GM21360 (cell line): ENCODE data around the gene MRPL52.
"Not testable (repeated sequence)": the region's sequence is repeated elsewhere in the genome, so short reads cannot be mapped to it uniquely, and the experiment has no call there.

Experiments used
- ATAC-seq: cut with Tn5 transposase; IDR thresholded peaks from one replicate; pipeline ENCODE4 v1.9.1; 2021; ENCODE audit warnings: mild to moderate bottlenecking, moderate library complexity; ENCODE audit not compliant: unreplicated experiment

MRPL52 gene

DNA sequence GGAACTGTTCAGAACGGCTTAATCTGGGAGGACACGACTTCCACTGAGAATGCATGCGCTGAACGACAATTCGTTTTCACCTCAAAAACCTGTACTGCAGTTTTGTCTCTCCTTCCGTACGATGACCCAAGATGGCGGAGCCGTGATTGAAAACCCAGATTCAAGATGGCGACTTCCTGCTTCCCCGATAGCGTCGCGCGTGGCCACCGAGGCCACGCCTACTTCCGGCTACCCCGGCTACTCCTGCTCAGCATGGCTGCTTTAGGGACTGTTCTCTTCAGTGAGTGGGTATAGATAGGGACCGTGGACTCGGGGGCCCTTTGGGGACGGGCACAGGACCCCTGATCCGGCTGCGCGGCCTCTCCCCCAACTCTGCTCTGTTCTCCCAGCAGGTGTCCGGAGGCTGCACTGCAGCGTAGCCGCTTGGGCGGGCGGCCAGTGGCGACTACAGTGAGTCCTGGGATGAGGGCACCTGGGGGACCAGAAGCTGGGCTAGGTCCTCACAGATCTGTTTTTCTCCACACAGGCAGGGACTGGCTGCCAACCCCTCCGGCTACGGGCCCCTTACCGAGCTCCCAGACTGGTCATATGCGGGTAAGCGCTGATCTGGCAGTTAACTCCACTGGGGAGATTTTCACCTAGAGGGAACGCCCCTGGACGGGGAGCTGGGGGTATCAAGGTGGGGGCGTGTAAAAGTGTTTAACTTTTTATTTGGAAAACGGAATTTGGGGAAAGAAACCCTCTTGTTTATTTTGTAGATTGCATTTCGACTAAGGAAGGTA is at the start of gene MRPL52:
MRPL52 (plus strand) TSS at position 227 of the 782 bp plus-strand sequence; CDS start at position 253, 26 bp downstream.
- peak; percentile 88 for ATAC-seq

DNA sequence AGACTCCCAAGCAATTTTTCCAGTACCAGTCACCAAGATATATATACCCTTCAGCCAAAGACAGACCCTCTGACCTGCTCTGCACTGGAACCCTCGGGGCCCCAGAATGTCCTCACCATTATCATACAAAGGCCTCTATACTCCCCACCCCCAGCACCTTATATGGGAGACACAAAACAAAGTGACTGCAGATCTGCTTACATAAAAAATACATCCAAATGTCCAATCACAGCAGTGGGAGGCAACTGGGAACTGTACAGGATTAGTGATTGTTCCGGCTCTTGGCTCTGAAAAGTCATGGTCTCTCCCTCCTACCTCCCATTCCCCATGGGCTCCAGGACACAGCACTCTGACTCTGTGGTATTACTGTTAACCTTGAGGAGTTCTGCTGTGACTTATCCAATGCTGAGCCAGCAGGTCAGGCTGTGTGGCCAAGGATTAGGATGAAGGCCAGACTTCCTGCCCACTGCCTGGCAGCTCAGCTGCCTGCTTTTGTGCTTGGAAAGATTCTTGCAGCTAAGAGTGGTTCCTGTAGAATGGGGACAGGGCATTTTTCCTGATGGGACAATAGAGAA is 49.5 kb upstream of the MRPL52 start:
- ATAC-seq, result no peak

DNA sequence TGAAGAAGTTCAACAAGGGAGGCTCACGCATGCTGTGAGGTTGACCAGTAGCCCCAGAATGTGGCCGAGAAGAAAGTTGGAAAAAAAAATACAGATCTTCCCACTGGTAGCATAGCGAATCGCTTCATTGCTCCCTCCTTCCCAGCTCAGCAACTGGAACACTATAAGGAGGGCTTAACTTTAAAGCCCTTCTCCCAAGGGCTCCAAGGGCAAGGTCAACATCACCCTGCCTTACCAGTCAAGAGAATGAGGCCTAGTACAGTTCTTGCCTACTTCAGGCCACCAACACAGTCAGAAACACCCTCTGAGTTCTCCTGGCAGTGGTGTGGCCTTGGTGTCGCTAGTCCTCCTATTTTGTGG is 48.8 kb upstream of the MRPL52 start:
- ATAC-seq, result no peak

DNA sequence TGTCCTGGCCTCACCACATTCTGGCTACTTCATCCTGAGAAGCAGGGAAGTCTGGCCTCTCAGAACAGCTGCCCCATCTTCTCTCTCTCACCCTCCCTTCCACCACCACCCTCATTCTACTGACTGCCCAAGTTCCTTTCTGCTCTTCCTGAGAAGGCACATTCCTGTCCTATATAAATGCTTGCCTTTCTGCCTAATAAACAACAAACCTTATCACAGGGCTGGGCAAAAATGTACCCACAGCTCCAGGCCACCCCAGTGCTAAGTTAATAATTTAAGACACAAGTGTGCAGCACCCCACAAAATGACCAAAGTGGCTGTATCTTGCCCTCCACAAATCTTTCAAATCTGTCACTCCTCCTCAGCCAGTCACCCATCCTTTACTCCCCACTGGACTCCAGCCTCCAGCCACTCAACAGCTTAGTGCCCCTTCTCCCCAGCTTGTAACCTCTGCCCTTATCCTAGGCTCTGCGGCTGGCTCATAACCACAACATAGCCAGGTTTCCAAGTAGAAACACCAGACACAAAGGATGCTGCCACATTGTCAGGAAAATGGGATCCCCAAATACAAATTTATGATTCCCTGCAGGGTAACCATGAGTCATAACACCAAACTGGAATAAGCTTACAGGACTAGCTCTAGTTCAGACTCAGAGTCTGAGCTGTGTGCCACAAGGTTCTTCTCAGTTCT is 48.2 kb upstream of the MRPL52 start:
- ATAC-seq, result no peak

DNA sequence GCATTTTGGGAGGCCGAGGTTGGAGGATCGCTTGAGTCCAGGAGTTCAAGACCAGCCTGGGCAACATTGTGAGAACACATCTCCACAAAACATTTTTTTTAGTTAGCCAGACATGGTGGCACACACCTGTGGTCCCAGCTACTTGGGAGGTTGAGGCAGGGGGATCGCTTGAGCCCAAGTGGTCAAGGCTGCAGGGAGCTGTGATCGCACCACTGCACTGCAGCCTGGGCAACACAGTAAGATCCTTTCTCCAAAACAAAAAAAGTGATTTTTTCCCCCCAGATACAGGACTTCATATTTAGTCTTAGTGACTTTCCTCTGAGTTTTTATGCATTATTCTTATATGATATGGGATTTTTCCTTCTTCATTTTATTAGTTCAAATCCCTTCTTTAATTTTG is 43.0 kb upstream of the MRPL52 start:
- ATAC-seq, result no peak

DNA sequence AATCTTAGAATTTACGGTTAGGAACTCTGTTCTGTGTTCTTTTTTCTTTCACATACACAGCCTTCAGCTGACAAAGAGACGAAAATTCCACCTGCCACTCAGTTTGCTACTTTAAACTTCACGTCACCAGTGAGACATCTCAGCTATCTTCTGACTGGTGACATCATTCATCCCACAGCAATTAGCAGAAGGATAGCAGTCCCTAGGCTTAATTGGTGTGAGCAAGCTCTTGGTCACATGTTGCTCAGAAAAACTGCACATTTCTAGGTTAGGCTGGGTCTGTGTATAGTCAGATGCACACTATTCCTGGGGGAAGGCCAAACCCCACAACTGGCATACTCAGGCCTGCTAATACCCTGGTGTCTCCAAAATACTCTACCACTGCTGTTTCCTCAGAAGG is 38.4 kb upstream of the MRPL52 start:
- ATAC-seq, result no peak

DNA sequence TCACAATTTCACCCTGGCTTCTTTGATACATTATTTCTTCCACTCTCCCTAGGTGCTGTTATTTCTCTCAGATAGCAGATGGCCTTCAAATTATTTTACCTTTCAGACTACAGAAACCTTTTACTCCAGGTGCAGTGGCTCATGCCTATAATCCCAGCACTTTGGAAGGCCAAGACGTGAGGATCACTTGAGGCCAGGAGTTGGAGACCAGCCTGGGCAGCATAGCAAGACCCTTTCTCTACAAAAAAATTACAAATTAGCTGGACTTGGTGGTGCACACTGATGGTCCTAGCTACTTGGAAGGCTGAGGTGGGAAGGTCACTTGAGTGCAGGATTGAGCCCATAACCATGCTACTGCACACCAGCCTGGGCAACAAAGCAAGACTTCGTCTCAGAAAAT is 37.5 kb upstream of the MRPL52 start:
- ATAC-seq, result no peak

DNA sequence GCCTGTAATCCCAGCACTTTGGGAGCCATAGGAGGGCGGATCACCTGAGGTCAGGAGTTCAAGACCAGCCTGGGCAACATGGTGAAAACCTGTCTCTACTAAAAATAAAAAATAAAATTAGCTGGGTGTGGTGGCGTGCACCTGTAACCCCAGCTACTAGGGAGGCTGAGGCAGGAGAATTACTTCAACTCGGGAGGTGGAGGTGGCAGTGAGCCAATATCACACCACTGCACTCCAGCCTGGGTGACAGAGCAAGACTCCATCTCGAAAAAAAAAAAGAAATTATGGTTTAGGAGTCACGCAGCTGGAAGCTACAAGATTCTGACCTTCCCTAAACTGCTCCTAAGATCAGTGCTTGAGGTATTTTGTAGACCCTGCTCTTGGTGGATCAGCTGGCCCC is 36.1 kb upstream of the MRPL52 start:
- ATAC-seq, result not testable (repeated sequence)

DNA sequence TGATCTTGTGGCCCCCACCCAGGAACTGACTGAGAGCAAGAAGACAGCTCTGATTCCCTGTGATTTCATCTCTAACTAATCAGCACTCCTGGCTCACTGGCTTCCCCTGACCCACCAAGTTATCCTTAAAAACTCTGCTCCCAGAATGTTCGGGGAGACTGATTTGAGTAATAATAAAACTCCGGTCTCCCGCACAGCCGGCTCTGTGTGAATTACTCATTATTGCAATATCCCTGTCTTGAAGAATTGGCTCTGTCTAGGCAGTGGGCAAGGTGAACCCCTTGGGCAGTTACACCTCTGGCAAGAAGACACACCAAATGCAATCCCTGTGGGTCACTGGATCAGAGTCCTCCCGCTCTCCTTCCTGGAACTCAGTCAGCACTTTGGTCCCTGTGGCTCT is 35.7 kb upstream of the MRPL52 start:
- no peak for ATAC-seq

DNA sequence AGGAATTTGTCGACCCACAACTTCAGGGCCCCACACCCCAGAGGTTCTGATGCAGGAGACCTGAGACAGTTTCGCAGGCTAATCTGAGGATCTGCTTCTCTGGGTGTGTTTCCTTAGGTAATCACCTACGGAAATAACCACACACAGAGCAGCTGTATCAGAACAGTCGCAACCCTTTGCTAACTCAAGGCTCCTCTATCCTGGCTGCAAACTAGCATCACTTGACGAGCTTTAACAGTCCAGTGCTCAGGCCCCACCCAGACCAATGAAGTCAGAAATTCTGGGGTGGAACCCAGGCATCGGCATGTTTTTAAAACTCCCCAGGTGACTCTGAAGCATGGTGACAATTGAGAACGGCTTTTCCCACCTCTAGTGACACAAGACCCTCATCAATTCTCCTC is 35.1 kb upstream of the MRPL52 start:
- ATAC-seq, result peak; percentile 40

DNA sequence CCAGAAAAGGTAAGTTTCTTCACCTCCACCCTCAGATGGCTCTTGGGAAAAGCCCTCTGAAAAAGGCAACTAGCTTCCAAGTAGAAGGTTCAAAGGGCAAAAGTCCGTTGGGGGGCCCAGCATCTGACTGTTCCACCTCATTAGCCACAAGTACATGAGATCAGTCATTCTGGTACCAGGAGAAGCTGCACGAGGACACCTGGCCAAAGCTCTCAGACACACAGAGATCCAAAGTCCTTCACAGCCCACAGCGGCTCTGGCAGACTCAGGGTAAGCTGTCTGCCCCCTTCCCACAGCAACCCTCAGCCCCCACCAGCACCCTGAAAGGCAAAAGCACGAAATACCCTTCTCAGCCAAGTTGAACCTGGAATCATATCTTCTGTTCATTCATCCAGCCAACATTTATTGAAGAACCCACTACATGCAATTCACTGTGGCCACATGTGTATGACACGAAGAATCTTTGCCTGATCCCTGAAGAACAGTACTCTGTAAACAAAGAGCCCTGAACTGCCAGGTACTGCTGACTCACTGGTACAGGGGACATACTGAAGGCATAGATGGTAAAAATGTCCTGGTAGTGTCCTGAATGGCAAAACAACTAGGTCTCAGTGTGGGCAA is 33.5 kb upstream of the MRPL52 start:
- no peak for ATAC-seq

DNA sequence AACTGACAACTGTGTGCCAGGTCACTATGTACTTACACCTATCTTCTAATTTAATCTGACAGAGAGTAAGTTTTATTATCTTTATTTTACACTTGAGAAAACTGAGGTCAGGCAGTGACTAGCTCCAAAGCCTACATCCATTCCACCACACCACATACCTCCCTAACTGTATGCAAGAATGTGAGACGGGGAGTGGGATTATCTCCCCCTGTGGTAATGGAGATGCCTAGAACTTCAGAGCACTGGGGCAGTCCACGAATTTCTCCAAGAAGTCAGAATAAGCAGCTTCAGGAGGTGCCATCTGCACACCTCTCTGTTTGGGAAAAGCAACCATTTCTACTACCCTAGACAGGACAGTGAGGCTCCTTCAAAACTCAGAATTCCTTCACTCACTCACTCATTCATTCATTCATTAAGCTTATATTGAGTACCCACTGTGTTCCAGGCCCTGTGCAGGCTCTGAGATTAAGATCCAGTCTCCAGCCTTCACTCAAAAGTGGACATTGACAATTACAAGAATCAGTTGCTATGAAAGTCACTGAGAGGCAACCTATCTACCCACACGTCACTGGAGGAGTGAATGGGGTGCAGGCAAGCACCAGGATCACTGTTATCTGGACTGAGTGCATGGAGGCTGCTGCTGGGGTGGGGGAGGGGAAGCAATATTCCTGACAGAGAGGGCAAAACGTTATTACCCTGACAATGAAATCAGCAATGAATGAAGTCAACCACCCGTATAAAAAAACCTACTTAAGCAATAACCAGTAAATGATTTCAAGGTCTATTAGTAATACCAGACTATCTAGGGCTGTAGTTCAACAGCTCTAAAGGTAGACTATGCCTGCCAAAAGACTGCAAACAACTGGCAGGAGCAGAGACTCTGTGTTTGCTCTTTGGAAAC is 32.4 kb upstream of the MRPL52 start:
- ATAC-seq, result no peak

DNA sequence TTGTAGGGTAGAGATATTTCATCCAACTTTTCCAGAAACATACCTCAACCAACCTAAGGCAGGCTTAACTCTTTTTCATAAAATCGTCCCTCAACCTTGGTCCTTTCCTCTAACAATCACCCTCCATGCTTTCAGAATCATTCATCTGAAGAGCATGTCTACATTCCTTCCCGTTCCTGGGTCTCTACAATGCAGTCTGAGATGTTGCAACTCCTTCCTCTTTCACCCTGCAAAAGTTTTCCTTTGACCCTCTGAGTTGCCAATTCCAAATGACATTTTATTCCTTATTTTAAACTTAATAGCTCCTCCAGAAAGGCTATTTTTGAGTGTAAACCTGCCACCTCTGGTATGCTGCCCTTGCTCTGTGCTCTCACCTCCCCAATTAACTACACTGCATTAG is 31.2 kb upstream of the MRPL52 start:
- no peak for ATAC-seq

DNA sequence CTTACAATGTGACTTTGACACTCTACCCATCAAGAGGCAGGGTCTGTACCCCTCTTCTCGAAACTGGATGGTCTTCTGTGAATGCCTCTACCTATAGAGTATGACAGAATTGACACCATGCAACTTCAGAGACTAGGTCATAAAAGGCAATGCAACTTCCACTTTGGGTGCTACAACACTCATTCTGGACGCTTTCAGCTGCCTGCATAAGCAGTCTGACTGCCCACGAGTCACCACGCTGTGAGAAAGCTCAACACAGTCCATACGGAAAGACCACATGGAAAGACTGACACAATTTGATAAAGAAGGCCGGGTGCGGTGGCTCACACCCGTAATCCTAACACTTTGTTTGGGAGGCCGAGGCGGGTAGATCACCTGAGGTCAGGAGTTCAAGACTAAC is 29.3 kb upstream of the MRPL52 start:
- no peak for ATAC-seq

DNA sequence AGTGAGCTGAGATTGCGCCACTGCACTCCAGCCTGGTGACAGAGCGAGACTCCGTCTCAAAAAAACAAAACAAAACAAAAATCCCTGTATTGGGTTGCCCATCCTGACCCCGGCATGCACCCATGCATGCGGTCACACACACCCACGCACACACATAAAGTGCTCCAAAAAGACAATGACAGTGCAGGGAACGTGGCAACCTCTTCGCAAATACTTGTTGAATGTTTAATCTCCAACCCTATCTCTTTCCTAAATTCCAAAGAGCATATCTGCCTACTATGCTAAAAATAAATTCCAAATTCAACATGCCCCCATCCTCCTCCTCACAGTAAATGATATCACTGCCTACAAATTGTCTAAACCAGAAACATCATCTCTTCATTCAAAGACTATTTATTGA is 28.0 kb upstream of the MRPL52 start:
- no peak for ATAC-seq

DNA sequence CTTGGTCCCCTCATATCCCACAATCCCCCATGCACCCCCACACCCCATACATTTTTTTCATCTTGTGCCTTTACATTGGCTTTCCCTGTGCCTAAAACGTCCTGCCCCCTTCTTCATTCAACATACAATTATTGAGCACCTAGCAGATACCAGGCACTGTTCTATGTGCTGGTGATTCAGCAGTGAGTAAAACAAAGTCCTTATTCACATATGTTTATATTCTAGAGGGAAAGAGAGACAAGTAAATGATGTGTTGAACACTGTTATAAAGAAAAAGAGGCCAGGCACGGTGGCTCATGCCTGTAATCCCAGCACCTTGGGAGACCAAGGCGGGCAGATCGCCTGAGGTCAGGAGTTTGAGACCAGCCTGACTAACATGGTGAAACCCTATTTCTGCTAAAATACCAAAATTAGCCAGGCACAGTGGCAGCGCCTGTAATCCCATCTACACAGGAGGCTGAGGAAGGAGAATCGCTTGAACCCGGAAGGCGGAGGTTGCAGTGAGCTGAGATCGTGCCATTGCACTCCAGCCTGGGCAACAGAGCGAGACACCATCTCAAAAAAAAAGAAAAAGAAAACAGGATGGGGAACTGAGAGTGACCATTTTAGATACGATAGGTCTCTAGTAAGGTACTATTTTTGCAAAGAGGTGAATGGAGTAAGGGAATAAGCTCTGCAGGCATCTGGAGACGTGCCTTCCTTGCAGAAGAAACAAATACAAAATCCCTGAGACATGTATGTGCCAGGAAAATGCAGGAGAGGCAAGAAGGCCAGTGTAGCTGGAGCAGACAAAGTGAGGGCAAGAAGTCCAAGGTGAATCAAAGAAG is 26.6 kb upstream of the MRPL52 start:
- ATAC-seq, result peak; percentile 45

DNA sequence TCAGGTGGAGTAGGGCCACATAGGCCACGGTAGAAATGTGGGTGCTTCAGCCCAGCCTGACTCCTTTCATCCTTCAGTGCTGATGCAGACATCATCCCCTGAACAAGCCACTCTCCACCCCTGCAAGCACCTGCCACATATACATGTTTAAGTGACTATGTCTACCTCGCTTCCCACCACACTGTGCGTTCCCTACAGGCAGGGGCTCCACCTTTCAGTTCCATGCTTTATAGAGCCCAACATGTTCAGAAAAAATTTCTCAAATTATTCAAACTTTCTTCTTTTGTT is 26.1 kb upstream of the MRPL52 start:
- peak; percentile 49 for ATAC-seq

DNA sequence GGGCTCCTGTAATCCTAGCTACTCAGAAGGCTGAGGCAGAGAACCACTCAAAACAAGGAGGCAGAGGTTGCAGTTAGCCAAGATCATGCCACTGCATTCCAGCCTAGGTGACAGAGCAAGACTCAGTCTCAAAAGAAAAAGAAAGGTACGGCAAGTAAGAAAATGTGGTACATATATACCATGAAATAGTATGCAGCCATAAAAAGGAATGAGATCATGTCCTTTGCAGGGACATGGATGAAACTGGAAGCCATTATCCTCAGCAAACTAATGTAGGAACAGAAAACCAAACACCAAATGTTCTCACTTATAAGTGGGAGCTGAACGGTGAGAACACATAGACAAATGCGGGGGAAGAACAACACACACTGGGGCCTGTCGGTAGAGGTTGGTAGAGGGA is 24.5 kb upstream of the MRPL52 start:
- ATAC-seq, result not testable (repeated sequence)

DNA sequence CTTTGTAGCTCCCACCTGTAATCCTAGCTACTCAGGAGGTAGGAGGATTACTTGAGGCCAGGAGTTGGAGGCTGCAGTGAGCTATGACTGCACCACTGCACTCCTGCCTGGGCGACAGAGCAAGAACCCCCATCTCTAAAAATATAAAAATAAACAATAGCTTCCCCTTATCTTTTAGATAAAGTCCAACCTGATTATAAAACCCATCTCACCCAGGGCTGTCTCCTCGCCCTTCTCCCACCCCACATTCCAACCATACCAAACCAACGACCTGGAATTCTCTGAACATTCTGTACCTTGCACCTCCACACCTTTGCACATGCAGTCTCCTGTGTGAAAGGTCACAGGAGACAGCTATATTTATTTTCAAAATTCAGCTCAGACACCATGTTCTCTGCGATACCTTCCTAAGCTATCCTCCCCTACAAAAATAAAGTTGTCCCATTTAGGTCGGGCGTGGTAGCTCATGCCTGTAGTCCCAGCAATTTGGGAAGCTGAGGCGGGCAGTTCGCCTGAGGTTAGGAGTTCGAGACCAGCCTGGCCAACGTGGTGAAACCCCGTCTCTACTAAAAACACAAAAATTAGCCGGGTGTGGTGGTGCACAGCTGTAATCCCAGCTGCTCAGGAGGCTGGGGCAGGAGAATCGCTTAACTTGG is 22.1 kb upstream of the MRPL52 start:
- no peak for ATAC-seq
